ENCODE measurements around the gene POGLUT2.
A peak's percentile ranks its signal among the peaks of the same experiment; 100 is the strongest.

The POGLUT2 gene

DNA sequence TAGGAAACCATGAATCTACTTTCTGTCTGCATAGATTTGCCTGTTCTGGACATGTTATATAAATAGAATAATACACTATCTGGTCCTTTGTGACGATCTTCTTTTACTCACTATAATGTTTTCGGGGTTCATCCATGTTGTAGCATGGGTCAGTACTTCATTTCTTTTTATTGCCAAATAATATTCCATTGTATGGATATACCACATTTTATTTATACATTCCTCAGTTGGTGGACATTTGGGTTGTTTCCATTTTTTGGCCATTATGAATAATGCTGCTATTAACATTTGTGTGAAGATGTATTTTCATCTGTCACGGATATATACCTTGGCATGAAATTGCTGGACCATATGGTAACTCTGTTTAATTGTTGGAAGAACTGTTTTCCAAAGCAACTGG is 6.9 kb upstream of the POGLUT2 start:
- DNase-seq (ENCODE audit: low read depth): no peak
- TF ChIP-seq, protein P1, sequence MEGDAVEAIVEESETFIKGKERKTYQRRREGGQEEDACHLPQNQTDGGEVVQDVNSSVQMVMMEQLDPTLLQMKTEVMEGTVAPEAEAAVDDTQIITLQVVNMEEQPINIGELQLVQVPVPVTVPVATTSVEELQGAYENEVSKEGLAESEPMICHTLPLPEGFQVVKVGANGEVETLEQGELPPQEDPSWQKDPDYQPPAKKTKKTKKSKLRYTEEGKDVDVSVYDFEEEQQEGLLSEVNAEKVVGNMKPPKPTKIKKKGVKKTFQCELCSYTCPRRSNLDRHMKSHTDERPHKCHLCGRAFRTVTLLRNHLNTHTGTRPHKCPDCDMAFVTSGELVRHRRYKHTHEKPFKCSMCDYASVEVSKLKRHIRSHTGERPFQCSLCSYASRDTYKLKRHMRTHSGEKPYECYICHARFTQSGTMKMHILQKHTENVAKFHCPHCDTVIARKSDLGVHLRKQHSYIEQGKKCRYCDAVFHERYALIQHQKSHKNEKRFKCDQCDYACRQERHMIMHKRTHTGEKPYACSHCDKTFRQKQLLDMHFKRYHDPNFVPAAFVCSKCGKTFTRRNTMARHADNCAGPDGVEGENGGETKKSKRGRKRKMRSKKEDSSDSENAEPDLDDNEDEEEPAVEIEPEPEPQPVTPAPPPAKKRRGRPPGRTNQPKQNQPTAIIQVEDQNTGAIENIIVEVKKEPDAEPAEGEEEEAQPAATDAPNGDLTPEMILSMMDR (IDR thresholded peaks at IDR 0.05; ENCODE audit: low read depth, low read length, missing control alignments): no peak
- no peak overlapping the region for H3K4me3 ChIP-seq (ENCODE audit: low read depth, low read length)

DNA sequence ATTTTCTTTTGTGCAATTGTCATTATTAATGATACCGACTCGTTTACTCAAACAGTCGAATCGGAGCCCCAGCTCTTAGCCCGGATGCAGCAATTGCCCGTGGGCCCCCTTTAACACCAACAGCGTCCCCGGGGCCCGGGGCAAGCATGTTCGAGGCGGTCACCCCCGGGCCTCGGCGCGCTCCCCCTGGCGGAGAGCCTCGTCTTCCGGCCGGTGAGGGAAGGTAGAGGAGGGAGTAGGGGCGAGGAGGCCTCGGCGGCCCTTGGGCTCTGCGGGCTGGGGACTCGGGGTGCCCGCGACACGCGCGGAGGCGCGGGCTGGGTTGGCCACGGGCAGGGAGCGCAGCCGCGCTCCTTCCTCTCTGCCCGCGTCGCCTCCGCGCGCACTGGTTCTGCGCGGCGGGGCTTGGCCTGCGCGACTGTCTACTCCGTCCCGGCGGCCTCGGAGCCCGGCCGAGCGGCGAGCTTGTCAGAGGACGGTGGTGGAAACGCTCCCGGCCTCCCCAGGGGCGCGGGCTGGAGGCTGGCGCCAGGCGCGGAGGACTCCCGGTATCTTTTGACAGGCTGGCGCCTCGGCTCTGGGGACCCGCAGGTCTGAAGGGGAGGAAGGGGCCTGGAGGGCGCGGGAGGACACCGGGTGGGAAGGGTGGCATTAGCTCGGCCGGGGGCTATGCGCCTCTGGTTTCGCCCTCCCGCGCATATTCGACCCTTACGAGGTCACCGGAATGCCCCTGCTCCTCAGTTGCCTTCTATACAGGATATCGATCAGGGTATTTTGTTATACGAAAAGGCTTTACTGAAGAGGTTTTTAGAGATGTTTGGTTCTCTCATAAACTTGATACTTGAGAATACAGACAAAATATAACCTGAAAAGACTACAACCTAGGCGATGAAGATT is 1.6 kb upstream of the POGLUT2 start:
- peak overlapping the region; percentile 96 for H3K4me3 ChIP-seq (ENCODE audit: low read depth, low read length)
- peak; percentile 33 for DNase-seq (ENCODE audit: low read depth)
- TF ChIP-seq, protein P1 (IDR thresholded peaks at IDR 0.05; ENCODE audit: low read depth, low read length, missing control alignments): peak; percentile 77

DNA sequence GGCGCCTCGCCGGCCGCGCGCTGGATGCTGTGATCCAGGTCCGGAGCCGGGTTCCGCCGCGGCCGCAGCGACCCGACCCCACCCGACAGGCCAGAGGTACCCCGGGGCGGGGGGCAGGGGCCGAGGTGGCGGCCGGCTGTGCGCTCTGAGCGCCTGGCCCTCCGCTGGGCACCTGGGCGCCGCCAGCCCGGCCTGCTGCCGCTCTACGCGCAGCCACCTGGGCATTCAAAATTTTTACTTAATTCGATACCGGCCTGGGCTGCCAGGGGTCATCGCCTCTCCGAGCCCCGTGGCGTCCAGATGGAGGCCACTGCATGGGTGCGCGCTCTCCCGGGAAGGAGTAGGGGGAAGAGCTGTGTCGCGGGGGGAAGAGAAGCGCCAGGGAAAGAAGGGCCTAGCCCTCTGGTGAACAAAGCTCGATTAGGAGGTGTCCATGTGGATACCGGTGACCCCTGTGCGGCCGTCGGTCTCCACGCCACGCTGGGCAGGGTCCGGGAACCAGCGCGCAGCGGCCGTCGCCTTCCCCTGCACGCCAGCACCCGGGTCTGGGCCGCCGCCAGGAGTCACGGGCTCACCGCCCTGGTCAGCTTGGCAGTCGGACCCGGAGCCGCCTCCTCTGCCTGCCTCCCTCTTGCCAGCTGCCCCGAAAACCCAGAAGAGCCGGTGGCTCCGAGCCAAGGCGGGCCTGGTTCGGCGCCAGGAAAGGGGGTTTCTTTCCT is 809 bp upstream of the POGLUT2 start:
- peak overlapping the region; percentile 96 for H3K4me3 ChIP-seq (ENCODE audit: low read depth, low read length)
- TF ChIP-seq, protein P1 (IDR thresholded peaks at IDR 0.05; ENCODE audit: low read depth, low read length, missing control alignments): no peak
- DNase-seq (ENCODE audit: low read depth): no peak

DNA sequence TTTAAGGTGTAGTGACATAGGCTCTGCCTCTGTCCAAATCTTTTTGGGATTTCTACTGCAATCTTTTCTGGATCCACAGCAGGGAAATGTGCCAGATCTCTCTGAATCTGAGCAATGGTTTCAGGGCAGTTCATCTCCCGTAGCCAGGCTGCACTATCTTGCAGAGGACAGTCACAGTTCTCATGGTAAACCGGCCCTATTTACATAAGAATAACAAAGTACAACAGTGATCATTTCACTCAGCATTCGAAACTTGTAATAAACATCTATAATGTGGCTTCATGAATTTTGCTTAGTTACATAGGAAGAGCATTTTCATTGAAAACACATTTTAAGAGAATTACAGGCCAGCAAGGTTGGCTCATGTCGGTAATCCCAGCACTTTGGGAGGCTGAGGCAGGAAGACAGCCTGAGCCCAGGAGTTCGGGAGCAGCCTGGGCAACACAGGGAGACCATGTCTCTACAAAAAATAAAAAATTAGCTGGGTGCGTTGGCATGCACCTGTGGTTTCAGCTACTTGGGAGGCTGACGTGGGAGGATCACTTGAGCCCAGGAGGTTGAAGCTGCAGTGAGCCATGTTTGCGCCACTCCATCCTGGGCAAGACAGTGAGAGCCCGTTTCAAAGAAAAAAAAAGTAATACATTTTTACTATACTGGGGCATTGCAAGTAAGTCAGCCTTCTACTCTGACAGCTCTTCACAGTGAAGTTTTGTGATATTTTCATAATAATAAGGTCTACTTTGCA is 5.0 kb downstream of the POGLUT2 start:
- TF ChIP-seq, protein P1 (IDR thresholded peaks at IDR 0.05; ENCODE audit: low read depth, low read length, missing control alignments): no peak

DNA sequence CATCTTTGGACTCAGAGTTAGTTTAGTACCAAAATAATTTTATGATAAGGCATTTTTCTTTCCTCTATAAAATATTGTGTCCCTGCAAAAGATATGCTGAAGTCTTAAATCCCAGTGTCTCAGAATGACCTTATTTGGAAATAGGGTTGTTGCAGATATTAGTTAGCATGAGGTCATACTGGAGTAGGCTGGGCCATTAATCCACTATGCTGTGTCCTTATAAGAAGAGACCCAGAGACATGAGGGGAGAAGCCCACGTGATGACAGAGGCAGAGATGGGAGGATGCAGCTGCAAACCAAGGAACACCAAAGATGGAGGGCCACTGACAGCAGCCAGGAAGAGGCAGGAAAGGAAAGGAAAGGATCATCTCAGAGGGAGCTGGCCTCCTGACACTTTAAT is 6.4 kb downstream of the POGLUT2 start:
- no peak for DNase-seq (ENCODE audit: low read depth)
- H3K4me3 ChIP-seq (ENCODE audit: low read depth, low read length): no peak overlapping the region
- TF ChIP-seq, protein P1 (IDR thresholded peaks at IDR 0.05; ENCODE audit: low read depth, low read length, missing control alignments): no peak

More for the DNA sequence above, 5.0 kb downstream of the POGLUT2 start:
- DNase-seq (ENCODE audit: low read depth): no peak
- H3K4me3 ChIP-seq (ENCODE audit: low read depth, low read length): no peak overlapping the region

DNA sequence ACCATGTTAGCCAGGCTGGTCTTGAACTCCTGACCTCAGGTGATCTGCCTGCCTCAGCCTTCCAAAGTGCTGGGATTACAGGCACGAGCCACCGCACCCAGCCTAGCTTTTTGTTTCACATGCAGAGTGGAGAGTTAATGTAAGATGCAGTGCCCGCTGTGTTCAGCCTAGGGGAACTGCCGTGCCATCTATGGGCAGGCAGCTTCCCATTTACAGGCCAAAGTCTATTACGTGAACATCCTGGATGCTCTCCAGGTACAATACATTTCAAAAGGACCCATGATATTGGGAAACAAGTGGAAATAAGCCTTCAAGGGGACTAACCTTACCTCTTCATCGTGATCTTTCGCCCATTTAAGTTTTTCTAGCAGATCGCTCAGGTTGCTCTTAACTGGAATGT is 10.1 kb downstream of the POGLUT2 start:
- TF ChIP-seq, protein P1 (IDR thresholded peaks at IDR 0.05; ENCODE audit: low read depth, low read length, missing control alignments): no peak
- DNase-seq (ENCODE audit: low read depth): no peak
- no peak overlapping the region for H3K4me3 ChIP-seq (ENCODE audit: low read depth, low read length)

All from GM12864 (cell line).